ELF-1 (cell line): ENCODE measurements around the gene ETFB.

ENCODE experiments used
- DNase-seq: peaks from one replicate; pipeline ENCODE4 v3.0.0-alpha.2; 2016; ENCODE audit warnings: low read depth, low spot score

ETFB gene

DNA sequence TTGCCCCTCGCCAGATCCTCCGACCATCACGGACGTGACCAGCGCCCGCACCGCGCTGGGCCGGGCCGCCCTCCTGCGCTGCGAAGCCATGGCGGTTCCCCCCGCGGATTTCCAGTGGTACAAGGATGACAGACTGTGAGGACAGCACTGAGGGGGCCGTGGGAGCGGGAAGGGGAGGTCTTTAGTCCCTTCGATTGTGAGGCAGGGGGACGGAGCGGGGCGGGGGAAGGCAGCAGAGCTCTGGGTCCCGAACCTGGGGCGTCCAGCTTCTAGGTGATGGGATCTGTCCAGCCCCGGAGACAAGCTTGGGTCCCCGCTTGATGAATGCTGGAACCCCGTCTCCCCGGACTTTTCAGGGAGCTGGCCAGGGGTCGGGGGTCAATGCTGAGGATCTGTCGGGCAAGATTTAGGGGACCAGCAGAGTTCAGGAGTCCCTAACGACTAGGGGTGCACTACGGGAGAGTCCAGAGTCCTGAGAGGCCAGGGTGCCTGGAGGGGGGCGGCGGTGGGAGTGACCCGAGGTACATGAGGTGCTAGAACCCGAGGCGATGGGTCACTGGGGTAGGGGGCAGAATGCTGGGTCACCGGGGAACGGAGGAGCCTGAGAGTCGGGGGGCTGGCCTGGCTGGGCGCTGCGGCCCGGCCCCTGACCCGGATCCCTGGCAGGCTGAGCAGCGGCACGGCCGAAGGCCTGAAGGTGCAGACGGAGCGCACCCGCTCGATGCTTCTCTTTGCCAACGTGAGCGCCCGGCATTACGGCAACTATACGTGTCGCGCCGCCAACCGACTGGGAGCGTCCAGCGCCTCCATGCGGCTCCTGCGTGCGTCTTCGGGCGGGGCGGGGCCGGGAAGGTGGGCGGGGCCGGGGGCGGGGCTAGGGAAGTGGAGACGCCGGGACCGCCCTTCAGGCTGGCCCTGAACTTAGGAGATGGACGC lies 38.9 kb downstream of the ETFB start:
- DNase-seq, result peak; percentile 61

DNA sequence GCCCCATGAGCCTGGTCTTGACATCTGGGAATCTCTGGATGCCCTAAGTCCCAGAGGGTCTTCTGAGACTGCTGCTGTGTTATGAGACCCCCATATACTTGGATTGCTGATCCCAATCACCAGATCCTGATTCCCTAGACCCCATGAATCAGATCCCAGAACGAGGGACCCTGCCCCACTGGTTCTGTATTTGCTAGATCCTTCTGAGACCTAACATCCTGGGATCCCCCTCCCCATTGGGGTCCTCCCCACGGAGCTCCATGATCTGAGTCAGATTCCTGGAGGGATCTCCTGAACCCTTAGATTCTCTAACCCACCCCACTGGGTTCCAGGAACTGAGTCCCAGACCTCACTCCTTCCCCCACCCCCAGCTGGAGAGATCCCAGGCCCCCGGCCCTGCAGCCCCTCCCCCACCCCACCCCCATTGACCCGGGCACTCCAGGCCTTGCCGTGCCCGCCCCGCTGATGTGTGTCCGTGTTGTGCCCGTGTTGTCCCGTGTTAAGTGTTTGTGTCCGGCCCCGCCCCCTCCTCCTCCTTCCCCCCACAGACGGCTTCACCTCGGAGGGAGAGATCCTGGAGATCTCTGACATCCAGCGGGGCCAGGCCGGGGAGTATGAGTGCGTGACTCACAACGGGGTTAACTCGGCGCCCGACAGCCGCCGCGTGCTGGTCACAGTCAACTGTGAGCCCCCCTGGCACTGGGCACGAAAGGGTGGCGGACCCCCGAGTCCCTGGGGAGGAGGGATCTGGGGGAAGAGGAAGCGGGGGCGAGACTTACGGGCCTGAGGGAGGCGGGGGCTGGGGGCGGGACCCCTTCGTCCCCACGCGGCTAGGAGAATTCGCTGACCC lies 39.7 kb downstream of the ETFB start:
- DNase-seq, result no peak

DNA sequence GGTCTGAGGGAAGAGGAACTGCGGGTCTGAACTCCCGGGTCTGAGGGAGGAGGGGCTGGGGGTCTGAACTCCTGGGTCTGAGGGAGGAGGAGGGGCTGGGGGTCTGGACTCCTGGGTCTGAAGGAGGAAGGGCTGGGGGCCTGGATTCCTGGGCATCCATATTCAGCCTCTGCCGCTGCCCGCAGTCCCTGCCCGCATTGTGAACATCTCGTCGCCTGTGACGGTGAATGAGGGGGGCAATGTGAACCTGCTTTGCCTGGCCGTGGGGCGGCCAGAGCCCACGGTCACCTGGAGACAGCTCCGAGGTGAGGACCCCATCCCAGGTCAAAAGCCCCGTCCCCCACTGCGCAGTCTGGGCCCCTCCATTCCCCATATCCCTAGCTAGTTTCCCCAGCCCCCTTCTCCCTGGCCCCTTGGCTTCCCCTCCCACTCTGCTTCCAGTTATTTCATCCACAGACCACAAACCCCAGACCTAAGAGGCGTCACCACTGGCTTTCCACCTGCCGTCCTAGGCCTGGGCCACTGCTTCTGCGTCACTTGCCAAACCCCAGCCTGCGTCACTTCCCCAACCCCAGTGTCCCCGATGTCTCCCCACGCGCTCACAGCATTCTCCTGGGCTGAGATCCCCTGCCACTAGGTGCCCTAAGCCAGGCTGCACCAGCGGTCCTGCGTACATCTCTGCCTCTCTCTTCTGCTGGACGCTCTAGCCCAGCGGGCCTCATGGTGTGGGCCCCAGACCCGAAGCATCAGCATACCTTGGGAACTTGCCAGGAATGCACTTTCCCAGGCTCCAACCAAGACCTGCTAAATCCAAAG lies 40.8 kb downstream of the ETFB start:
- no peak for DNase-seq

DNA sequence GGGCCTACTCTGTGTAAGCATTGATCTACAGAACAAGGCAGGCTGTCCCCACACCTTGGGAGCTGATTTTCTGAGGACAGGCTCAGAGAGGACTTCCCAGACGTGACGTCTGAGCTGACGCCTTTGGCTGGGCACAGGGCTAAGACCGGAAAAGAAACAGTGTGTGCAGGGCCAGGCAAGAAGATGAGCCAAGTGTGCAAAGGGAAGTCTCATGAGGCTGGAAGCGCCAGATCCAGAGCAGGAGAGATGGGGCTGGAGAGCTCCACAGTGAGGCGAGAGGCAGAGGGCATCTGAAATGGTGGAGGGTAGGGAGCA lies 42.1 kb downstream of the ETFB start:
- no peak for DNase-seq

DNA sequence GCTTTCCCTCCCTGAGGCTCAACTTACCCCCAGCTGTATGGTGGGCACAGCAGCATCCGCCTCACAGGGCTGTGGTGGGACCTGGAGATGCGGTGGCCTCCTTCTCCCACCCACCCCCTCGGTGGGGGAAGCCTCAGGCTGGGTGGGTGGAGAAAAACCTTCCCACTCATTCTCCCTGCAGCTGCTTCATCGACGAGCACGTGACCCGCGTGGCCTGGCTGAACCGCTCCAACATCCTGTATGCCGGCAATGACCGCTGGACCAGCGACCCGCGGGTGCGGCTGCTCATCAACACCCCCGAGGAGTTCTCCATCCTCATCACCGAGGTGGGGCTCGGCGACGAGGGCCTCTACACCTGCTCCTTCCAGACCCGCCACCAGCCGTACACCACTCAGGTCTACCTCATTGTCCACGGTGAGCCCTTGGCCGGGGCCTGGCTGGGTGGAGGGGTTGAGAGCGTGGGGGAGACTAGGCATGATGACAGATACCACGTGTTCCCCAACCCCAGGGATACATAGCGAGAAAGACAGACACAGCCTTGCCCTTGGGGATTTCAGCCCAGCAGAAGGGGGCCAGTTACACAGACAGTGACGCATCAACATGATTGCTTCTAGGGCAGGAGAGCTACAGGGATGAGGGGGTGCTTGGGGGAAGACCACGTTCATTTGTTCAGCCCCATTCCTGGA lies 42.6 kb downstream of the ETFB start:
- DNase-seq, result no peak

DNA sequence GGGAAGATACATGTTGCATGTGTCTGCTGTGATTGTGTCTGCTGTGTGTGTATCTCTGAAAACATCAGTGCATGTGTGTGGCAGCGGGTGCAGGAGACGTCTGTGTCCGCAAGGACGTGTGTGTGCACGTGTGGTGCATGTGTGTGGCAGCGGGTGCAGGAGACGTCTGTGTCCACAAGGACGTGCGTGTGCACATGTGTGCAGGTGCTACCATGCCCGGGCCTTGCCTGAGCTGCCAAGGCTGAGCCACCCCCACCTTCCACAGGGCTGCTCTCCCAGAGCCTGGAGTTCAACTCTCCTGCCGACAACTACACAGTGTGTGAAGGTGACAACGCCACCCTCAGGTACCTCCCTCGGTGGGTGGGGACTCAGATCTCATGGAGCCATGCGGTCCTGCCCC lies 44.4 kb downstream of the ETFB start:
- no peak for DNase-seq

DNA sequence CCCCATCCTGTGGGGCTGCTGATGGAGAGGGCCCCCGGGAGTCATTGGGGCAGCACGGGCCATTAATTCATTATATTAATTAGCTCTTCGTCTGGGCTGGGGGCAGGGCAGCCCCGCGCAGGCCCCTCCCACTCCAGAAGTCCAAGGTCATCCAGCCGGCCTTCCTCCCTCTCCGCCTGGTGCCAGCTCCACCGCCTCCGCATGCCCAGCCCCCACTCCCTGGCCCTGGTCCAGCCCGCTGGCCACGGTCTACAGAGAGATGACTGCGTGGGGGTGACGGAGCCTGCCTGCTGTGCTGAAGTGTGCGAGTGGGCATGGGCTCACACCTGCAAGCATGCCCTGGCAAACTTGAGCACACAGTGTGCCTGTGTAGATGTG lies 45.9 kb downstream of the ETFB start:
- no peak for DNase-seq

DNA sequence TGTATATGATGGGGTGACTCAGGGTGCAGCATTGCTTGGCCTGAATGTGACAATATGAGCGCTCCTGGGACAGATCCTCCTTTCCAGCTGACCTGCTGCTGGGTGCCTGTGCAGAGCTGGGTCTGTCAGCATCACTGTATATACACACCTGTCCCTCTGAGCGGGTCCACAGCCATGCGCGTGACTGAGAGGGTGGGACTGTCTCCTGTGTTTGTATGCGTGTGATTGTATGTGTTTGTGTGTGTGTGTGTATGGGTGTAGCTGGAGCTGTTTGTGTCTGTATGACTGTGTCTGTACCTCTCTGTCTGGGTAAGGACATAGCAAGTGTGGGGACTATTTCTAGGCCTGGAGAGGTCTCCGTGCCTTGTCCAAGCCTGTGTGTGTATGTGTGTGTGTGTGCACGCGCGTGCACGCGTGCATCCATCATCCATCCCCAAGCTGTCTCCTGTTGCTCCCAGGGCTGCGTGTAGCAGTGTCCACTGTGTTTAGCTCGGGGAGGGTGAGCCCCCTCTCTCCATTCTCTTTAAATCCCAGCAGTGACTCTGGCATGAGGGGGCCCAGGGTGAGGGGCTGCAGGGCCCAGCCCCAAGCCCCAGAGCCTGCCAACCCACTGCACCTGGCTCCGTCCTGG lies 46.4 kb downstream of the ETFB start:
- DNase-seq, result no peak

DNA sequence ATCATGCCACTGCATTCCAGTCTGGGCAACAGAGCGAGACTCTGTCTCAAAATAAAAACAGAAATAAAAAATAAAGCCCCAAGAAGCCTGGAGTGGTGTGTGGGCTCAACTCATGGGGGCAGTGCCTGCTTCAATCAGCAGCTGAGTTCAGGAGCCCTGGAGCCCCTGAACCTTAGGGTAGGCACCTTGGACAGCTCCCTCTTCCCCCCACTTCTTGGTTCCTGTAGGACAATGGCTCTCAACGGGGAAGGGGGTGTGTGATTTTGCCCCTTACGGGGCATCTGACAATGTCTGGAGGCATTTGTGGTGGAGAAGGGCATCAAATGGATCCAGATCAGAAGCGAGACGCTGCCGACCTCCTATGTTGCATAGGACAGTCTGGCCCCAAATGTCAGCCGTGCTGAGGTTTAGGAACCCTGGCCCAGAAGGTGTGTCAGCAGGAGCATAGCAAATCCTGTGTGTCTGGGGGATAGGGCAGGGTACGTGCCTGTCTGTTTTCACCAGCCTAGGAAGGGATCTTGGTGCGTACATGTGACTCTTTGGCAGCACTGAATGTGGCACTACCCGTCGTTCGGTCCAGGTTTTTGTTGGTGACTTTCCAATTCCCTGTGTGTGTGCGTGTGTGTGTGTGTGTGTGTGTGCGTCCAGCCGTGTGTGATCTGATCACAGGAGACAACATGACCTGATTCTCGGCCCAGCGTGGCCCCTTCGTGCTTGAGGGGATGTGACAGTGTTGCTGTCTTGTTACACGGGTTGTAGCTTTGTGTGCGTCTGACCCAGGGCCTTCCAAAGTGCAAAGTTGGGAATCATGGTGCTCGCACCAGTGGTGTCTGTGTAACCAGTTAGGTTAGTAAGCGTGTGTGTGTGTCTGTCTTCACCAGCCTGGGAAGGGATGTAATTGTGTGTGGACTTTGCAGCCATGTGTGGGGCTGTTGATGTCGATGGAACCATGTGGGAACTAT lies 47.2 kb downstream of the ETFB start:
- no peak for DNase-seq

DNA sequence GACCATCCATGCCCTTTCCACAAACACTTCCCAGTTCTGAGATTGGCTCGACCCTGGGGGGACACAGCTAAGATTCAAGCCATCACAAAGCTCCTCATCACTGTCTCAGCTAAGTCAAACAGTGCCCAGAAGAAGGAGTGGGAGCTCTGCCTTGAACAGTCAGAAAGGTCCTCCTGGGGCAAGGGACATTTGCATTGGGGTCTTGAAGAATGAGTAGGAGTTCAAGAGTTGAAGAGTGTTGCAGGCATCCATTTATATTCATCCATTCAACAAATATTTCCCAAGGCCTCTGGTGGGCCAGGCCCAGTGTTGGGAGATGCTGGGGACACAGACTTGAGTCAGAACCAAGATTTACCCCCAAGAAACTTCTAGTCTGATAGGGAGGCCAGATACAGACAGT lies 48.2 kb downstream of the ETFB start:
- DNase-seq, result no peak

DNA sequence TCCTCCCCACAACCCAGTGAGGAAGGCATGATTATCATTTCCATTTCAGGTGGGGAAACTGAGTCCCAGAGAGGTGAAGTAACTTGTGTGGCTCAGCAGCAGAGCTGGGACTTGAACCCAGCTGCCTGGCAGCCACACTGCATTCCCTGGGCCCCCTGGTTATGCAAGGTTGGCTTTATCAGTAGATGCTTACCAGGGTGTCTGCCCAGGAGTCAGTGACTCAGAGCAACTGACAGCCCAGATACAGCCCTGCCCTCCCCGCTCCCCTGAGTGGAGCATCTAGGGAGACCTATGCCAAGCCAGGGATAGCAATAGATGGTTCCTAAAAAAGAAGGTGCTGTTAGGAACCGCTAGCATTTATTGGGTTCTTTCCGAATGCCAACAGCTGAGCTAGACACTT lies 48.8 kb downstream of the ETFB start:
- DNase-seq, result no peak

DNA sequence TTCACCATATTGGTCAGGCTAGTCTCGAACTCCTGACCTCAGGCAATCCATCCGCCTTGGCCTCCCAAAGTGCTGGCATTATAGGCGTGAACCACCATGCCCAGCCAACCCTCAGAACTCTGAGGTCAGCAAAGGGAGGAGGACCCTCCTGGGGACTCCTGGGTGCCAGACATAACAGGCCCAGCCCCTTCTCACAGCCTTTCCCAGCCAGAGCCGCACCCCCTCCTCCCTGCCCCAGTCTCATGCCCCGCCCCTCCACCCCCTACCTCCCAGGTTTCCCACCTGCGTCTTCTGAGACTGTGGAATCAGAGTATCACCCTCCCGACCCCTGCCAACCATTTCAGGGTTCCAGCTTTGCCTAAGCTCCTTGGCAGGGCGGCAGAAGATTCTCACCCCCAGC lies 49.5 kb downstream of the ETFB start:
- no peak for DNase-seq

DNA sequence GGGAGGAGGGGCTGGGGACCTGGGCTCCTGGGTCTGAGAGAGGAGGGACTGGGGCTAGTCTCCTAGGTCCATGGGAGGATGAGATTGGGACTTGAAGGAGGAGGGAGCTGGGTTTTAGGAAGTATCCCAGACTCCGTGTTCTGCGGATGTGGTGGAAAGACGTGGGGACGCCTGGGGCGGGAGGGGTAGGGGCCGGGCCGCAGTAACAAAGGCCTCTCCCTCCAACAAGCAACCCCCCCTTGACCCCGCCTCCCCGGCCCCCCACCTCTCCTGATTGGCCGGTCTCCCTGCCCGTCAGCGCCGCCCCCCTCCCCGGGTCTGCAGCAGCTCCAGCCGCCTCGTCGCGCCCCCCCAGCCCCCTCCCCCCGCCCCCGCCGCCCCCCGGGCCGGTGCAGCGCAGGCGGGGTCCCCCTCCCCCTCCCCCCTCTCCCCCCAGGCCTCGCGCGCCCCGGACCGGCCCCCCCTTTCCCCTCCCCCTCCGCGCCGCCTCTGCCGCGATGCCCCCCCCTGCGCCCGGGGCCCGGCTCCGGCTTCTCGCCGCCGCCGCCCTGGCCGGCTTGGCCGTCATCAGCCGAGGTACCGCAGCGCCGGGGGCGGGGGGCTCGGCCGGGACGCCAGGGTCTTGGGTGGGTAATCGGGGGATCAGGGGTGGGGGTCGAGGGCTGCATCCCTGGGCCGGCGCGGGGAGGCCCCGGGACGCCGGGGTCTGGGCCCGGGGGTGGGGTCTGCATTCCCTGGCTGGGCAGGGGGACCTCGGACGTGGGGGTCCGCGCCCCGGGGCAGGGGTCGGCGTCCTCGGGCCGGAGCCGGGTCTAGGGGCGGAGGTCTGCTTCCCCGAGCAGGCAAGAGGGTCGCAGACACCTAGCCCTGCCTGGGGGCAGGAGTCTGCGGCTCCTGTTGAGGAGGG lies 54.6 kb downstream of the ETFB start, which contains the start of gene IGLON5:
Gene IGLON5 (plus strand): TSS at position 294 of the 907 bp plus-strand sequence. CDS start 204 bp downstream, at position 498.
- DNase-seq, result peak; percentile 26

DNA sequence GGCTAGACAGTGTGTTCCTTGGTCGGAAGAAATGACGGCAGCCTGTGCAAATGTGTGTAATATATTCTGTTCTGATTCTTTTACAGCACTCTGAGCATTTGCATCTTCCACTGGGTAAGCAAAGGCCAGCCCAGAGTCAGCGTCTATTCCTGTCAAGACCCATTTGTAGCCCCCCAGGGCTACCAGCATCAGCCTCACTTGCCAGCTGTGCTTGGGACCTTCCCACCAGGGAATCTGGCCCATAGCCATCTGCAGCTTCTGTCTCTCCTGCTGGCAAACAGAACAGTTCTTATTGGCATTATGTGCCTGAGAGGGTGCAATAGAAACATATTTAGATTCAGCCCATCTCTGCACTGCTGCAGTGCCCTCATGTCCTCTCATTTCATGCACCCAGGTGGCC lies 60.7 kb downstream of the ETFB start:
- DNase-seq, result no peak

DNA sequence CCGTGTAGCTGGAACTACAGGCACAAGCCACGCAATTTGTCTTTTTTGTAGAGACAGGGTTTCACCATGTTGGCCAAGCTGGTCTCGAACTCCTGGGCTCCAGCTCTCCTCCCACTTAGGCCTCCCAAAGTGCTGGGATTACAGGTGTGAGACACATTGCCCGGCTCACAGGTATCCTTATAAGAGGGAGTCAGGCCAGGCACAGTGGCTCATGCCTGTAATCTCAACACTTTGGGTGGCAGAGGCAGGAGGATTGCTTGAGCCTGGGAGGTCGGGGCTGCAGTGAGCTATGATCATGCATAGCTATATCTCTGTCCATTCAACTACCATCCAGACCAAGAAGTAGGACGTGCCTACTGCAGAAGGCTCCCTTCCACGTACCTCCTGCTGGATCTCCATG lies 64.9 kb downstream of the ETFB start:
- DNase-seq, result no peak

DNA sequence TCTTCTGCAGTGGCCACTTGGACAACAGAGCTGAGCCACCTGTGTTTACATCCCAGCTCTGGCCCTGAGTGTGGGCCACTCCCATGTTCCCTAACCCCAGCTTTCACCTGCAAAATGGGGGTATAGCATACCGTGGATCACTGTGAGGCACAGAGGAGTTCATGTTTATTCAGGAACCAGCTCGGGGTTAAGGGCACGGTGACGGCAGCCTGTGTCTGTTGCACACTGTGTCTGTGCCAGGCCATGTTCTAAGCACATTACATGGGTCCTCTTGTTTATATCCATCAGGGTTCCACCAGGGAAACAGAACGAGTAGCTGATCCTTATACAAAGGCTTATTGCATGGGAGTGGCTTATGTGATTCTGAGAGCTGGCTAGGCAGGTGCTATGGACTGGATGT lies 68.8 kb downstream of the ETFB start:
- no peak for DNase-seq

DNA sequence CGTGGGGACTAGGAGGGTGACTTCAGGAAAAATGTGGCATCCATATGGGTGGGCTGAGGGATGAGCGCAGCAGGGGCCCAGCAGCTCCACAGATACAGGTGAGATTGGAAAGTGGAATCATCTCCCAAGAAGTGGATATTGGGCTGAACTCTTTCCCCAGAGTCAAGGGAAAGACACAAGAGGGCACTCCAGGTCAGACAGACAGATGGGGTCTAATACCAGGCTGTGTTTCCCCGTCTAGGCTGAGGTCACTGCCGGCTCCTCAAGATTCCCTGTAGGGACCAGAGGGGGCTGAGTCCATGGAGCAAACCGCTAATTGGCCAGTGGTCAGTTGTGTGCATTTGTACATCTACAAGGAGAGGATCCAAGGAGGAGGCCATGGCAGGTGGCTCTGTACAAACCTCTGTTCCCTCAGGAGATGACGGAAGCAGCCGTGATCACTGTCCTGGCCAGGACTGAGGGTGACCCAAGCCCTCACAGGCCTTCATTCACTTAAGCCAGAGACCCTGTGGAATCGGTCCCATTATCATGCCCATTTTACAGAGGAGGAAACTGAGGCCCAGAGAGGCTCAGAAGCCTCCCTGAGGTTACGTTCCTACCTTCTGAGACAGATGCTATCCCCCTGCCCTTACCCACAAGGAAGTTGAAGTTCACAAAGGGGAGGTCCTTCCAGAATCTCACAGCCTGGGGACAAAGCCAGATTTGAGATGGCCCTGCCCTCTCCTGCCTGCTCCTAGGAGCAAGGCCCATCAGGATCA lies 69.7 kb downstream of the ETFB start:
- DNase-seq, result peak; percentile 32
